ENCODE measurements around the gene VSIR. TPM values are rescaled to one million over a fixed set of nuclear protein-coding genes. Genes with fewer than 3 reads are reported as not detected.
A peak's percentile ranks its signal among the peaks of the same experiment; 100 is the strongest.

The VSIR gene
- total and polyA plus RNA-seq, 2 donors from 2014 or later: 32.1 to 66.6 TPM

DNA sequence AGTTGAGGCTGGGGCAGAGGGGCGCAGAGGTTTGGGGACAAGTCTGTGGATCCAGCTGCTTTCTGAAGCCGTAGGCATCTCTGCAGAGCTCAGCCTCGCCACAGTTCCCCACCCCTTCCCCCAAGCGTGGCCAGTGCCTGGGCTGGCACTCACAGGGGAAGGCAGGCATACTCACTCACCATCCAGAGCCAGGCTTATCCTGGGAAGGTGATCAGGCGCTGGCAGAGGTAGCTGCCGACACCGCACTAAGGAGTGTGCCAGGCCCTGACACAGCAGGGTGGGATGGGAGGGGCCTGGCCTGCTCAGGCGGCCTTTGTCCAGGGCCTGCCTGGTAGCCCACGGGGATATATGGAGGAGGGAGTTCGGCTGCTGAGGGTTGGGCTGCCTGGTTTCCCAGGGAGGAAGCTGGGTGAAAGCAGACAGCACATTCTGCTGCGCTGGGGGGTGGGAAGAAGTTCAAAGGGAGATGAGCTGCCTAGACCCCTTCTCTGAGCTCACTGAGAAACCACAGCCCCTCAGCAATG, 15.9 kb downstream of the VSIR start:
- peak in 2 of 5 donors; percentile 38 to 73 for DNase-seq
- TF ChIP-seq, protein P1, sequence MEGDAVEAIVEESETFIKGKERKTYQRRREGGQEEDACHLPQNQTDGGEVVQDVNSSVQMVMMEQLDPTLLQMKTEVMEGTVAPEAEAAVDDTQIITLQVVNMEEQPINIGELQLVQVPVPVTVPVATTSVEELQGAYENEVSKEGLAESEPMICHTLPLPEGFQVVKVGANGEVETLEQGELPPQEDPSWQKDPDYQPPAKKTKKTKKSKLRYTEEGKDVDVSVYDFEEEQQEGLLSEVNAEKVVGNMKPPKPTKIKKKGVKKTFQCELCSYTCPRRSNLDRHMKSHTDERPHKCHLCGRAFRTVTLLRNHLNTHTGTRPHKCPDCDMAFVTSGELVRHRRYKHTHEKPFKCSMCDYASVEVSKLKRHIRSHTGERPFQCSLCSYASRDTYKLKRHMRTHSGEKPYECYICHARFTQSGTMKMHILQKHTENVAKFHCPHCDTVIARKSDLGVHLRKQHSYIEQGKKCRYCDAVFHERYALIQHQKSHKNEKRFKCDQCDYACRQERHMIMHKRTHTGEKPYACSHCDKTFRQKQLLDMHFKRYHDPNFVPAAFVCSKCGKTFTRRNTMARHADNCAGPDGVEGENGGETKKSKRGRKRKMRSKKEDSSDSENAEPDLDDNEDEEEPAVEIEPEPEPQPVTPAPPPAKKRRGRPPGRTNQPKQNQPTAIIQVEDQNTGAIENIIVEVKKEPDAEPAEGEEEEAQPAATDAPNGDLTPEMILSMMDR (IDR thresholded peaks at IDR 0.05; ENCODE audit: borderline replicate concordance, extremely low read depth, insufficient read depth): no peak
- H3K36me3 ChIP-seq (ENCODE audit: control insufficient read depth in 2 of 3, insufficient read depth in 3 of 3, low read length in 3 of 3): no peaks in the 10 kb centered on the region
- H3K27ac ChIP-seq (ENCODE audit: low read depth in 2 of 2, low read length in 2 of 2): peak overlapping the region; percentile 40 to 50
- peaks cover 0 to 55% (median 20%) of the 10 kb centered on the region in 3 donors for H3K4me1 ChIP-seq (ENCODE audit: control insufficient read depth in 2 of 3, insufficient read depth in 2 of 3, low read depth in 1 of 3, low read length in 3 of 3)
- intact Hi-C loops (cut with DNase I): no loop called here
- no peak overlapping the region for H3K4me3 ChIP-seq (ENCODE audit: low read length in 3 of 3)
- no peaks in the 10 kb centered on the region for H3K9me3 ChIP-seq (ENCODE audit: control insufficient read depth in 2 of 3, insufficient read depth in 1 of 3, low read length in 3 of 3)
- no peak for FAIRE-seq
- no peaks in the 10 kb centered on the region for H3K27me3 ChIP-seq (ENCODE audit: control insufficient read depth, insufficient read depth, low read length)
- H3K9ac ChIP-seq (ENCODE audit: low read length in 3 of 3): no peak overlapping the region

DNA sequence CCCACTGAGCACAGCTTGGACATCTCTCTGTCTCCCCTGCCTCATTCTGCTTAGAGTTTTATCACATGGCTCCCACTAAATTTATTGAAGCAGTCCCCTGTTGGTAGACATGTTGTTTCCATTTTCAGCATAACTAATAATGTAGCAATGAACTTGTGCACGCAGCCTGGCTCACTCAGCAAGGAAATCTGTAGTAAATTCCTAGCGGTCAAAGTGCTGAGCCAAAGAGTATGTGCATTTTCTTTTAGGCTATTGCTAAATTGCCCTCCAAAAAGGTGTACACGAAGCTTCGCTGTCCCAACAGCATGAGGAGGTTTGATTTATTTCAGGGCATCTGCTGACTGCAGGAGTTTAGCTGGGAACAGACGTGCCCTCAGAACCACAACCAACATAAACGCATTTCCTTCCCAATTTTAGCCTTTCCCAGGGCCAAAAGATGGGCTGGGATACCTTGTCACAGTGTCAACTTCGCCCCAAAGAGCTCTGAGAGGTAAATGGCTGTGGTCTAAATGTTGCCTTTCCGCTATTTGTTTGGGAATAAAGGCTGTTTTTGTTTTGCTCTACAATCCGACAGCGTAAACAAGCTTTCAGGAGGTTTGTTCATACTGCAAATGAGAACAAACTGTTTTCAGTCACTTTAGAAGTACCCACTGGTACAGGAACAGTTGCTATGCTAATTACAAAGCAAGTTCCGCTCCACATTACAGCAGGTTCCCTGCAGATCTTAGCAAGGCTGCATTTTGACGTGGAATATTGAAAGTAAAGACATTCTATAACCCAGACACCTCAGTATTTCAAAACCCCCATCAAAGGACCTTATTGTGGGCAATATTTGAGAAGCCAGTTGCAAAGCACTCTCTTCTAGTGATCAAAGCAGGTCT, 16.8 kb downstream of the VSIR start:
- Histone ChIP-seq H3K9ac (ENCODE audit: low read length in 3 of 3) (no peak overlapping the region), H3K9me3 (ENCODE audit: control insufficient read depth in 2 of 3, insufficient read depth in 1 of 3, low read length in 3 of 3) (no peaks in the 10 kb centered on the region), H3K36me3 (ENCODE audit: control insufficient read depth in 2 of 3, insufficient read depth in 3 of 3, low read length in 3 of 3) (no peaks in the 10 kb centered on the region), H3K4me3 (ENCODE audit: low read length in 3 of 3) (no peak overlapping the region), H3K4me1 (ENCODE audit: control insufficient read depth in 2 of 3, insufficient read depth in 2 of 3, low read depth in 1 of 3, low read length in 3 of 3) (peaks cover 0 to 46% (median 20%) of the 10 kb centered on the region in 3 donors), H3K27ac (ENCODE audit: low read depth in 2 of 2, low read length in 2 of 2) (peak overlapping the region in 1 of 2 donors; percentile 51), H3K27me3 (ENCODE audit: control insufficient read depth, insufficient read depth, low read length) (no peaks in the 10 kb centered on the region)
- FAIRE-seq (no peak), DNase-seq (peak in 1 of 5 donors; percentile 80)
- intact Hi-C loops (cut with DNase I): no loop called here
- TF ChIP-seq, protein P1 (IDR thresholded peaks at IDR 0.05; ENCODE audit: borderline replicate concordance, extremely low read depth, insufficient read depth): no peak

DNA sequence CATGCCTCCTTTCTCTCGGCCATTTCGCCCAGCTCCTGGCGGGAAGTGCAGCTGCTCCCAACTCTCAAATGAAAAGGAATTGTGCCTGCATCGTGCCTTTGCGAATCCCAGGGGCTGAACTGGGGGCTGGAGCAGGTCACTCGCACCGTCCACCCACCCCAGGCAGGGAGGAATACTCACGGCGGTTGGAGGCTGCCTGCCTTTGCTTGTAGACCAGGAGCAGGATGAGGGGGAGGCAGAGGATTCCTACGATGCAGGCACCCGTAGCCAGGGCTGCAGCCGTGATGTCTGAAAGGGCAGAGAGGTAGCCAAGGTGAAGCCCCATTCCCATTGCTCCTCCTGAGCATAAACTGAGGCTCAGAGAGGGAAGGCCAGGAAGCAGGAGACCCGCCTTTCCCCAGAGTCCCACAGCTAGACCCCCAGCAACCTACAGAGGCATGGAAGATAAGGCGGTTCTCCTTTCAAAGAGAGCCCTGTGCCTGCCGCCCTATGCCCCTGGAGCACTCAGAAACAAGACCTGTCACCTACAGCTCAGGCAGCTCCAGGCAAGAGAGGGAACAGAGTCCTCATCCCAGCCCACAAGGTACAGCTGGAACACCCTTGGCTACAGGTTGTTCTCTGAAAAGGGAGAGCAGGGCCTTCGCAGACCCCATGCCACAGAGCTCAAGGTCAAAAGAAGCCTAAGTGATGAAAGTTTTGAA, 18.0 kb downstream of the VSIR start:
- intact Hi-C loops (cut with DNase I): no loop called here

More for the DNA sequence above, 18.0 kb downstream of the VSIR start:
- peak in 4 of 5 donors; percentile 67 to 75 (median 68) for DNase-seq
- H3K9ac ChIP-seq (ENCODE audit: low read length in 3 of 3): no peak overlapping the region
- H3K36me3 ChIP-seq (ENCODE audit: control insufficient read depth in 2 of 3, insufficient read depth in 3 of 3, low read length in 3 of 3): peaks cover 0 to 5% (median 0%) of the 10 kb centered on the region in 3 donors
- TF ChIP-seq, protein P1 (IDR thresholded peaks at IDR 0.05; ENCODE audit: borderline replicate concordance, extremely low read depth, insufficient read depth): no peak
- H3K4me3 ChIP-seq (ENCODE audit: low read length in 3 of 3): peak overlapping the region in 1 of 3 donors; percentile 14
- peaks cover 0 to 38% (median 20%) of the 10 kb centered on the region in 3 donors for H3K4me1 ChIP-seq (ENCODE audit: control insufficient read depth in 2 of 3, insufficient read depth in 2 of 3, low read depth in 1 of 3, low read length in 3 of 3)
- no peak for FAIRE-seq
- no peaks in the 10 kb centered on the region for H3K27me3 ChIP-seq (ENCODE audit: control insufficient read depth, insufficient read depth, low read length)
- H3K27ac ChIP-seq (ENCODE audit: low read depth in 2 of 2, low read length in 2 of 2): peak overlapping the region; percentile 29 to 62
- no peaks in the 10 kb centered on the region for H3K9me3 ChIP-seq (ENCODE audit: control insufficient read depth in 2 of 3, insufficient read depth in 1 of 3, low read length in 3 of 3)

Measured in kidney (tissue), 14 donors.